ENCODE data around the gene CES2.

Gene CES2

GRCh38 chr16:66936462-66936861 is 1.1 kb downstream of the CES2 start:
- no peak overlapping the region for H3K27ac ChIP-seq (ENCODE audit: low read length)
- H3K4me3 ChIP-seq (ENCODE audit: low read depth in 1 of 2, low read length in 2 of 2): no peak overlapping the region; a peak in 1 of 4 replicates
- H3K9ac ChIP-seq (ENCODE audit: low read depth, low read length): no peak overlapping the region
- H3K79me2 ChIP-seq (ENCODE audit: insufficient read depth, low read length): peaks cover 49% of the 10 kb centered on the region
- peaks cover 50% of the 10 kb centered on the region for H3K36me3 ChIP-seq (ENCODE audit: insufficient read depth, low read length)
- DNase-seq (no peak), ATAC-seq (ENCODE audit: insufficient read depth, low read depth) (no peak)
- H3K4me1 ChIP-seq (ENCODE audit: insufficient read depth, low read length): peaks cover 38% of the 10 kb centered on the region
- no peaks in the 10 kb centered on the region for H3K9me3 ChIP-seq (ENCODE audit: insufficient read depth, low read length, severe bottlenecking)
- H3K4me2 ChIP-seq (ENCODE audit: insufficient read depth, low read length): peak overlapping the region; percentile 97
- peaks cover 18% of the 10 kb centered on the region for H4K20me1 ChIP-seq (ENCODE audit: insufficient read depth, low read length)
- TF ChIP-seq EZH2 (IDR thresholded peaks at IDR 0.05; ENCODE audit: borderline replicate concordance, low read depth, low read length, severe bottlenecking) (no peak), CTCF (IDR thresholded peaks at IDR 0.05; ENCODE audit: borderline replicate concordance, extremely low read depth, low read length, poor library complexity, severe bottlenecking) (no peak)
- no peaks in the 10 kb centered on the region for H3K27me3 ChIP-seq (ENCODE audit: insufficient read depth, low read length, poor library complexity)
- H2AFZ ChIP-seq (ENCODE audit: low read depth, low read length): no peak overlapping the region

- Histone ChIP-seq H3K36me3 (ENCODE audit: insufficient read depth, low read length) (peaks cover 54% of the 10 kb centered on the region), H3K4me2 (ENCODE audit: insufficient read depth, low read length) (0 out of 2 replicates have a peak overlapping the region, but pooled peaks have one; percentile 97), H3K27me3 (ENCODE audit: insufficient read depth, low read length, poor library complexity) (no peaks in the 10 kb centered on the region)
Measured at GRCh38 chr16:66936889-66937554, 1.7 kb downstream of the CES2 start.

GRCh38 chr16:66937725-66938337 is 2.5 kb downstream of the CES2 start:
- no peak for TF ChIP-seq EZH2 (IDR thresholded peaks at IDR 0.05; ENCODE audit: borderline replicate concordance, low read depth, low read length, severe bottlenecking)
- no peak for TF ChIP-seq CTCF (IDR thresholded peaks at IDR 0.05; ENCODE audit: borderline replicate concordance, extremely low read depth, low read length, poor library complexity, severe bottlenecking)
- DNase-seq (no peak), ATAC-seq (ENCODE audit: insufficient read depth, low read depth) (no peak)
- no peak overlapping the region for H3K9ac ChIP-seq (ENCODE audit: low read depth, low read length)
- peaks cover 54% of the 10 kb centered on the region for H3K36me3 ChIP-seq (ENCODE audit: insufficient read depth, low read length)
- no peak overlapping the region for H3K27ac ChIP-seq (ENCODE audit: low read length)
- H3K79me2 ChIP-seq (ENCODE audit: insufficient read depth, low read length): peaks cover 44% of the 10 kb centered on the region
- H2AFZ ChIP-seq (ENCODE audit: low read depth, low read length): no peak overlapping the region
- peaks cover 29% of the 10 kb centered on the region for H3K4me1 ChIP-seq (ENCODE audit: insufficient read depth, low read length)
- H3K9me3 ChIP-seq (ENCODE audit: insufficient read depth, low read length, severe bottlenecking): no peaks in the 10 kb centered on the region
- H4K20me1 ChIP-seq (ENCODE audit: insufficient read depth, low read length): peaks cover 14% of the 10 kb centered on the region
- H3K4me3 ChIP-seq (ENCODE audit: low read depth in 1 of 2, low read length in 2 of 2): no peak overlapping the region
- H3K27me3 ChIP-seq (ENCODE audit: insufficient read depth, low read length, poor library complexity): no peaks in the 10 kb centered on the region
- H3K4me2 ChIP-seq (ENCODE audit: insufficient read depth, low read length): 0 out of 2 replicates have a peak overlapping the region, but pooled peaks have one; percentile 12

More at GRCh38 chr16:66936889-66937554, 1.7 kb downstream of the CES2 start:
- H3K4me3 ChIP-seq (ENCODE audit: low read depth in 1 of 2, low read length in 2 of 2): no peak overlapping the region
- no peak overlapping the region for H2AFZ ChIP-seq (ENCODE audit: low read depth, low read length)
- no peak overlapping the region for H3K27ac ChIP-seq (ENCODE audit: low read length)
- peaks cover 18% of the 10 kb centered on the region for H4K20me1 ChIP-seq (ENCODE audit: insufficient read depth, low read length)
- peaks cover 37% of the 10 kb centered on the region for H3K4me1 ChIP-seq (ENCODE audit: insufficient read depth, low read length)
- H3K9me3 ChIP-seq (ENCODE audit: insufficient read depth, low read length, severe bottlenecking): no peaks in the 10 kb centered on the region
- peaks cover 49% of the 10 kb centered on the region for H3K79me2 ChIP-seq (ENCODE audit: insufficient read depth, low read length)
- no peak for ATAC-seq (ENCODE audit: insufficient read depth, low read depth)
- no peak overlapping the region for H3K9ac ChIP-seq (ENCODE audit: low read depth, low read length)
- peak; percentile 12 for TF ChIP-seq CTCF (IDR thresholded peaks at IDR 0.05; ENCODE audit: borderline replicate concordance, extremely low read depth, low read length, poor library complexity, severe bottlenecking)
- TF ChIP-seq EZH2 (IDR thresholded peaks at IDR 0.05; ENCODE audit: borderline replicate concordance, low read depth, low read length, severe bottlenecking): no peak
- no peak for DNase-seq
